GM12801 (cell line): ENCODE measurements around the gene DRD2.

ENCODE experiments used
- TF ChIP-seq, protein P1 (sequence below): IDR thresholded peaks from one replicate; pipeline ENCODE4 v1.5.1; 2011; ENCODE audit warnings: control low read depth; ENCODE audit not compliant: insufficient read length; ENCODE audit errors: extremely low read depth

DRD2 gene

GRCh38 chr11:113382121-113382520 lies 93.1 kb downstream of the DRD2 start:
- TF ChIP-seq, protein P1, sequence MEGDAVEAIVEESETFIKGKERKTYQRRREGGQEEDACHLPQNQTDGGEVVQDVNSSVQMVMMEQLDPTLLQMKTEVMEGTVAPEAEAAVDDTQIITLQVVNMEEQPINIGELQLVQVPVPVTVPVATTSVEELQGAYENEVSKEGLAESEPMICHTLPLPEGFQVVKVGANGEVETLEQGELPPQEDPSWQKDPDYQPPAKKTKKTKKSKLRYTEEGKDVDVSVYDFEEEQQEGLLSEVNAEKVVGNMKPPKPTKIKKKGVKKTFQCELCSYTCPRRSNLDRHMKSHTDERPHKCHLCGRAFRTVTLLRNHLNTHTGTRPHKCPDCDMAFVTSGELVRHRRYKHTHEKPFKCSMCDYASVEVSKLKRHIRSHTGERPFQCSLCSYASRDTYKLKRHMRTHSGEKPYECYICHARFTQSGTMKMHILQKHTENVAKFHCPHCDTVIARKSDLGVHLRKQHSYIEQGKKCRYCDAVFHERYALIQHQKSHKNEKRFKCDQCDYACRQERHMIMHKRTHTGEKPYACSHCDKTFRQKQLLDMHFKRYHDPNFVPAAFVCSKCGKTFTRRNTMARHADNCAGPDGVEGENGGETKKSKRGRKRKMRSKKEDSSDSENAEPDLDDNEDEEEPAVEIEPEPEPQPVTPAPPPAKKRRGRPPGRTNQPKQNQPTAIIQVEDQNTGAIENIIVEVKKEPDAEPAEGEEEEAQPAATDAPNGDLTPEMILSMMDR, result no peak

GRCh38 chr11:113378692-113379091 lies 96.5 kb downstream of the DRD2 start:
- TF ChIP-seq, protein P1, result no peak

DNA sequence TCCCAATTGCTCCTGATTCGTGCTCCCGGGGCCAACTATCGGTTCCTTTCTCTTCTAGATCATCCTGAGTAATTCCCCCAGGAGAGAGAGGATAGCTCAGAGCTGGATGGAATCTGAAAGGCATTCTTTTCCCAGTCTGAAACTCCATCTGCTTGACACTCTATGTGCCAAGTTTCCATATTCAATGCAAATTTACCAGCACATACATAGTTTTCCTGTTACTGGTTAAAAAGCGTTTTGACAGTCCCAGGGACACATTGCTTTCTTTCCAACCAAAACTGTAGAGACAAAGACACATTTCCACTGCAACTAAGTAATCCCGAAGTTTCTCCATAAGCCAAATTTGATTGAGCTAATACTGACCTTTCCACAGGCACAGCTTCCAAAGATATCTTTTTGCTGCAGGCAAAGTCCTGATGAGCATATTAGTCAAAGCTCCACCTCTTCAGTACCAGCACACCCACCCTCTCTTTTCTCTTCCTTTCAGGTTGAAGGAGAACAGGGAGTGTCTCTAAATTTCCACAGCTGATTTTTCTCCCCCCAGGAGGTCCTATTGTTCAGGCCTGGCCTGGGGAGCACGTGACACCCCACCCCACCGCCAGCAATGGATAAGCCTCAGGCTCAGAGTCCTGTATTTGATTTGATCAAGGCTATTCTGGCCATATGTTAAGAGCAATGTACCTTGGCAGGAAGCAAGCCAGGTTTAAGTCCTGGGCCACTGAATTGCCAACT lies 97.4 kb downstream of the DRD2 start:
- TF ChIP-seq, protein P1, result no peak

DNA sequence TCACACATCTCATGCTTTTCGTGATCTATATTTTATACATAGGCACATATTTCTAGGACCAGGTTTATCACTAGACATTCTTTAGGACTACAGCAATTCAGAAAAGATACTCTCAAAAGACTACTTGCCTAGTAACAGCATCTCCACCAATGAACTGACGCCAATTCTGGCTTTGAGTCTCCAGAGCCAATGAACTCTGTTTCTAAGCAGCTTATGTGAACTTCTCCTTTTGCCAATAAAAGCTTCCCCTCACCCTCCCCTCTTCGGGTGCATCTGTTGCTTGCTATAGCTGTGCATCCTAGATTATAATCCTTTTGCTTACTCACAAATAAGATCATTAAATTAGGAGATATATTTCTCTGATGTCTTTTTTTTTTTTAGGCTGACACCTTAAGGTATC lies 99.0 kb downstream of the DRD2 start:
- TF ChIP-seq, protein P1, result no peak

DNA sequence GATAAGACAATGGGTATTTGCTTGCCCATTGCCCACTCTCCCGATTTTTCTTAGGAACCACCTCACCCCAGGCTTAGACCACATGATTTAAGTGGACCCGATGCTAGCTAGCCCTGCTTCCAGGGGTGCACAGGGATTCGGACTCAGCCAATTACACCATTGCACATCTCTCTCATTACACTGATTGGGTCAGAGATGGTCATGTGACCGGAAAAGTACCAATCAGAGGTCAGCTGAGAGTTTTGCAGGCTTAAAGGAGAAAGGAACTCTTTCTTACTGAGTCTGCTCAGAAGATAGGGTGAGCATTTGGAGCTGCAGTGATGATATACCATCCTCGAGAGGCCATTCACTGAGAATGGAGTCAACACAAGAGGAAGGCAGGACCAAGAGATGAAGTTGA lies 99.8 kb downstream of the DRD2 start:
- TF ChIP-seq, protein P1, result no peak

- TF ChIP-seq, protein P1, result no peak
Observed at GRCh38 chr11:113373981-113374560, 101.1 kb downstream of the DRD2 start.

DNA sequence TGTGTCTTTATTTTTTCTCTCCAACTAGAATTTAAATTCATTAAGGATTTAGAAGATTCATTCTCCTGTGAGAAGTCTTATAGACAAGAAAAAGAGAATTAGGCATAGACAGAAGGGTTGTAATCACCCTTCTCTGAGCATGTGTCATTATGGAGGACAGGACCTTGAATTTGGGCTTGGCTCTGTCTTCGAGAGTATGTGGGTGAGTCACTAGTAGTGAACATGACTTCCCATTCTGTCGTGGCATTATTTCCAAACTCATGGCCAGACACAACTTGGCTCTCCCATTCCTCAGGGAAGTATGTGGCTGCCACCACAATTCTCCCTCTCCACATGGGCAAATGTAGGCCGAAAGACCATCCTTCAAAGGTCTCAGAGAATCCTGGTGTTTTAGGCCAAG lies 101.9 kb downstream of the DRD2 start:
- TF ChIP-seq, protein P1, result no peak
